Measurements from ENCODE around the gene NFKBIB. TPM values are rescaled to one million over a fixed set of nuclear protein-coding genes. Genes with fewer than 3 reads are reported as not detected.
A peak's percentile ranks its signal among the peaks of the same experiment; 100 is the strongest.

The NFKBIB gene
- total and polyA plus RNA-seq, 2 of the 13 experiments (the other 11 are each of a cell fraction or from before 2014, with no cell fraction given), result 8.6 to 14.9 TPM

- TF ChIP-seq MNT (IDR thresholded peaks at IDR 0.05) (peak; percentile 17; the same call in 1 of the 2 replicates), CEBPG (CRISPR knock-in tag; IDR thresholded peaks at IDR 0.05) (no peak), DNMT3B (CRISPR knock-in tag; conservative IDR thresholded peaks at IDR 0.05) (no peak), ZNF766 (CRISPR knock-in tag; IDR thresholded peaks at IDR 0.05; ENCODE audit: borderline replicate concordance) (no peak), UBTF (CRISPR knock-in tag; IDR thresholded peaks at IDR 0.05) (no peak), DRAP1 (CRISPR knock-in tag; IDR thresholded peaks at IDR 0.05) (peak; percentile 72), GMEB2 (CRISPR knock-in tag; IDR thresholded peaks at IDR 0.05; ENCODE audit: low read depth) (no peak), ZMAT3 (CRISPR knock-in tag; conservative IDR thresholded peaks at IDR 0.05) (no peak), ARID2 (CRISPR knock-in tag; IDR thresholded peaks at IDR 0.05; ENCODE audit: borderline replicate concordance) (no peak), RNF219 (CRISPR knock-in tag; IDR thresholded peaks at IDR 0.05) (no peak), ZNF792 (CRISPR knock-in tag; IDR thresholded peaks at IDR 0.05) (no peak), NCOA2 (CRISPR knock-in tag; IDR thresholded peaks at IDR 0.05) (0 out of 2 replicates have a peak, but pooled peaks have one; percentile 6), ETV5 (CRISPR knock-in tag; IDR thresholded peaks at IDR 0.05; ENCODE audit: borderline replicate concordance) (no peak; the same call in 1 of the 2 replicates), RAD51 (IDR thresholded peaks at IDR 0.05; ENCODE audit: borderline replicate concordance) (no peak), ZNF296 (CRISPR knock-in tag; conservative IDR thresholded peaks at IDR 0.05) (no peak), ZNF660 (CRISPR knock-in tag; IDR thresholded peaks at IDR 0.05; ENCODE audit: borderline replicate concordance, low read depth) (no peak), MEF2D (CRISPR knock-in tag; IDR thresholded peaks at IDR 0.05) (no peak), BCL3 (CRISPR knock-in tag; IDR thresholded peaks at IDR 0.05) (no peak), FOSL1 (CRISPR knock-in tag; IDR thresholded peaks at IDR 0.05; ENCODE audit: borderline replicate concordance) (no peak), CENPX (CRISPR knock-in tag; IDR thresholded peaks at IDR 0.05) (no peak), NFIB (CRISPR knock-in tag; IDR thresholded peaks at IDR 0.05; ENCODE audit: borderline replicate concordance) (no peak), MXD4 (CRISPR knock-in tag; IDR thresholded peaks at IDR 0.05) (no peak)
Measured at GRCh38 chr19:38850436-38850975, 49.3 kb upstream of the NFKBIB start (continued).
